GM11168 (cell line): Measurements from ENCODE around the gene CCDC40.

Experiments
- in situ Hi-C: fragments of 300-500 bp; cut with MboI; formaldehyde crosslinking; loops from one replicate; pipeline ENCODE4 v1.12.0; 2022; ENCODE audit warnings: low sequenced_read_pairs; ENCODE audit not compliant: unreplicated experiment

Gene CCDC40

DNA sequence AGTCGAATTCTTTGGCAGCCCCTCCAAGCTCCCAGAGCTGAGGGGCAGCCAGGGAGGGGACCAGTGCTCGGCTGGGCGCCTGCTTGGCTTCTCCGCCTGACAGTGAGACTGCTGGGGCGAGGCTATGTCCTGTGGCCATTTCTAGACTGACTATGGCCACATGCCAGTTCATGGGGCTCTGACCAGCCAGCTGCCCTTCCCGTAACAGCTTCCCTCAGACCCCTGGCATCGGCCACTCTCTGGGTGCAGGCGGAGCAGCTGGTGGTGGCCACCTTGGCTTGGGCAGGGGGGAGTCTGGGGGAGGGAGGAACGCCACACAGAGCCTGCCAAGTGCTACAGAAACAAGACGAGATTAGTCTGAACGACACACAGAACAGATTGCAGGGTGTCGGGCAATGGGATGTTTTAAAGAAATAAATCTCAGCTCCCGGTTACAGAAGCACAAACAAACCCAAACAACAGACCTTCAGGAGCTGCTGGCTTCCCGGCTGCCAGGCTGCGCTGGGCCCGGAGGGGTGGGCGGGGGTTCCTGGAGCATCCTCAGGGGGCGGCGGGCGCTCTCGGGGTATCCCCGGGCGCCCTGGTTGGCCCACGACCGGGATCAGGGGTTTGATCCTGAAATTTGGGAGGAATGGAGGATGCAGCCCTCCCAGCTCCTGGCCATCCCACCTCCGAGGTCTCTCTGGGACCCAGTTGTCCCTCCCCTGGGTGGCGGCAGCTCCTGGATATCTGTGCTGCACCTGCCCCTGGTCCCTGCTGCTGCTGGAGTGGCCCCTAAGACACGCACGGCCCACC lies 35.3 kb upstream of the CCDC40 start:
- in situ Hi-C loops: no loop called here

DNA sequence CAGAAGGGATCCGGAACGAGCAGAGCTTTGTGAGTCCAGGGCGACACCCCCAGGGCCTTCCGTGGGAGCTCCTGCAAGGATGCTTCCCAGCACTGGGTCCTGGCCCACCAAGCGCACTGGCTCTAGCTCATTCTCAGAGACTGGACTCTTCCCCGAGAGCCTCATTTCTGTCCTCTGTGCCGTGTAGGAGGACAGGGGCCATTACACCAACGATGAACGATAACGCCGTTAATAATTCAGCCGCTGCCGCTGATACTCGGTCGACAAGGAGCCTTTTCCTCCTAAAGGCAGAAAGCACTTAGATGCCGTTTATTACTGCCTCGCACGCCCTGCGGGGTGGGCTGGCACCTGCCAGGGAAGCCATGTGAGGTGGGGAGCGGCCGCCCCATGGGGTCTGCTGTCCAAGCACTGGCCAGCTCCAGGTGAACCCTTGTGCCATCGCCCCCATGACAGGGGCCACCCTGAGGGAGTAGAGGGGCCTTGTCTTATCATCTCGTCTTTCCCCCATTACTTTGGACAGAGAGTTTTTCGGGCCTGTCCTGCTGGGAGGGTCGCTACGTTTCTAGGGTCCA lies 34.3 kb upstream of the CCDC40 start:
- in situ Hi-C loops: no loop called here

DNA sequence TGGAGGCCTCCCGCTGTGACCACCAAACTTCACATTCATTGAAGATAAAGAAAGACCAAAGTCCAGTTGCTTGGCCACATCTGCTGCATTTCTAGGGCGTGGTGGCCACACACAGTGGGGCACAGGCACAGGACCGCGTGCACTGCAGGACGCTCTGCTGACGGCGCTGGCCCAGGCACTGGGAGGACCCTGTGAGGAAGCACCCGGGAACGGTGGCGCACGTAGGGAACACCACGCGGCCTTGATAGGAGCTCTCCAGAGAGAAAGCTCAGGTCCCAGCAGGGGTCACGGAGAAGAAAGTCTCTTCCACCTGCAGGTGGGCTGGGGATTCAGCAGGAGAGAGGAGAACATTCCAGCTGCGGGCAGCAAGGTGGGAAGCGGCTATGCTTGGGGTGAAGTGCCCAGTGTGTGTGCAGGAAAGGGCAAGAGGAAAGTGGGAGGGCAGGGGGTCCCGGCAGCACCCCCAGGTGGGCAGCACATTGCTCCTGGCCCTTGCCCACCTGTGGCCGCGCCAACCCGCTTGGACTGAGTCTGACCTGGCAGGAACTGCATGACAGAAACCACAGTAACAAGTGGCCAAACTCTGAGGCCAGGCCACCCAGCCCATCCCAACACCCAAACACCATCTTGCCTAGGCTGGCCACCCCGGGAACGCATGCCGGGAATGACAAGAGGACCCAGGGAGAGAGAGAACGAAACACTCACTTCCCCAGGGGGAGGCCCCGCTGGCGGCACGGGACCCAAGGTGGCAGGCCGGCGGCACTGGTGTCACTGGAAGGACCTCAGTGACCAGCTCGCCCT lies 33.6 kb upstream of the CCDC40 start:
- in situ Hi-C loops: no loop called here

- in situ Hi-C loops: no loop called here
These were observed 32.5 kb upstream of the CCDC40 start for GRCh38 chr17:80003969-80004368.

GRCh38 chr17:80005360-80006338 lies 30.8 kb upstream of the CCDC40 start:
- in situ Hi-C loops: no loop called here

DNA sequence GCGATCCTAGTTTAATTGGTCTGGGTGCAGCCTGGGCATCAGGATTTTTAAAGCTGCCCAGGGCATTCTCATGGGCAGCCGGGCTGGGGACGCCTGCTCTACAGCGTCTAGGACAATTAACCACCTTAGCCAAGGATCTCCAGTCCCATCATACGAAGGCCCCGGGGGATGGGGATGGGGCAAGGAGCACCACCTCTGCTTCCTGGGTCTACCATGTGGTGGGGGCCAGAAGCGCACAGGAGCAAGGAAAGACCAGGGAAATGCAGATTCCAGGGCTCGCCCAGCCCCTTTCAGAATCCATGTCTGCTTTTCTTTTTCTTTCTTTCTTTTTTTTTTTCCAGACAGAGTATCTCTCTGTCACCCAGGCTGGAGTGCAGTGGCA lies 30.1 kb upstream of the CCDC40 start:
- in situ Hi-C loops: no loop called here

DNA sequence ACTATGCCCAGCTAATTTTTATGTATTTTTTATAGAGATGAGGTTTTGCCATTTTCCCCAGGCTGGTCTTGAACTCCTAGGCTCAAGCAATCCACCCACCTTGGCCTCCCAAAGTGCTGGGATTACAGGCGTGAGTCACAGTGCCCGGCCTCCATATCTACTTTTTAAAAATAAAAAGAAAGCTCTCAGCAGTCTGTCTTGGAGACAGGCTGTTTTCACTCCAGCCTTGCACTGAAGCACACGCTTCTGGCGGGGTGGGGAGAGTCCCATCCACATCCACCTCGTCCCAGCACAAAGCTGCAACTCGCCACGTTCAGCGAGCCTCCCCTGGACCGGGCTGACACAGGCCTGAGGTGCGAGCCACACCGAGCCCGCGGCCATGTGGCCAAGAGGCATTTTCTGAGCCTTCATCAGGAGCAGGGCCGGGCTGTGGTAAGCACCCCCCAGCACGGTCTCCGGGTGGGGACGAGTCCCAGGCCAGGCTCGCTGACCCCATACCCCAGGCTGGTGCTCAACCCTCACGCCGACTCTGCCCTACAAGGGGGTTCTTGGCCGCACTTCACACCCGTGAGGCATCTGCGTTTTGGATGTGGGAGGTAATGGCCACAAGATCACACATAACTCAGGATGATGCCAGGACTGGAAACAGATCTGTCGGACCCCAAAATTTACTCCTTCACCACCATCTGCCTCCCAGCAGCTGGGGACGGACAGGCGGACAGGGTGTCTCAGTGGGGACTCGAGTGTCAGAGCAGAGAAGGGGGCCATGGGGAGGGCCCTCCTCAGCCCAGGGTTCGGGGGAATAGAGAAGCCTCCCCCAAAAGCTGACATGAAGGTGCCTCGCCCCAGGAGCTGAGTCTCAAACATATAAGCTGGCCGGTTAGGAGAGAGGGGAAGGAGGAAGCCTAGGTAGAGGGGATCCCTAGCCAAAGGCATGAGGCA lies 29.4 kb upstream of the CCDC40 start:
- in situ Hi-C loops: no loop called here

GRCh38 chr17:80007939-80008338 lies 28.5 kb upstream of the CCDC40 start:
- in situ Hi-C loops: no loop called here

DNA sequence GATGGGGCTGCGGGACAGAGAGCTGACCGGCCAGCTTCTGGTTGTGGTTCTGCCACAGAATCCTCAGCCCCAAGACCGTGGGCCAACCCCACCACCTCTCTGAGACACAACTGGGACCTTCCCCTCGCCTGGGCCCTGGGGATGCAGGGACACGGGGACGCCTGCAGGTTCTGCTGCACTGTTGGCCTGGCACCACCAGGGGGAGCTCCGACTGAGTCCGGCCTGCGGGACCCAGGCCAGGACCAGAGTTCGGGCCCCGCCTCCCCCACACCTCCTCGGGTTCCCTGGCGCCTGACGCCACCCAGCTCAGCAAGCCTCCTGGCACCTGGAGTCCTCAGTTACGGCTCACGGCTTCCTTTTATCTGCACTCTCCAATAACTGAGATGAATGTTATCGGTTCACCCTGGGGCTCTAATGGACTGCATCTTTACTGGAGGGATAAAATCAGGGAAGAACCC lies 28.0 kb upstream of the CCDC40 start:
- in situ Hi-C loops: no loop called here

DNA sequence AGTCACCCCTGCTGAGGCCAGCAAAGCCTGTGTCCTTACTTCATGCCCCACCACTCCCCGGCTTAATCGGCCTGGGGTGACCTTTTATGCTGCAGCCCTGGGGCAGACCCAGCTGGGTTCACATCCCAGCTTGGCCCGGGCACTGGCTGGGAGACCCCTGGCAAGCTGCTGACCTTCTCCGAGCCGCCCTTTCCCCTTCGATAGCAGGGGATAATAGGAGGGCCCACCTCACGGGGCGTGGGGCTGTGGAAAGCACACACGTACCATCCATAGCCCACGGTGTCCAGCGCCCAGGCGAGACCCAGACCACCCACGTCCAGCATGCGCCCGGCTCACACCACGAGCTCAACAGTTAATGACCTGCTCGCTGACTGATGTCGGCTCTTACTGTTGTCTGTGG lies 27.6 kb upstream of the CCDC40 start:
- in situ Hi-C loops: no loop called here

- in situ Hi-C loops: no loop called here
These were observed 26.8 kb upstream of the CCDC40 start for GRCh38 chr17:80009391-80010282.

- in situ Hi-C loops: no loop called here
These were observed 26.1 kb upstream of the CCDC40 start for GRCh38 chr17:80010283-80010858.

- in situ Hi-C loops: no loop called here
These were observed 24.4 kb upstream of the CCDC40 start for GRCh38 chr17:80011989-80012555.

- in situ Hi-C loops: no loop called here
These were observed 23.4 kb upstream of the CCDC40 start for GRCh38 chr17:80012765-80013741.

GRCh38 chr17:80017226-80018010 lies 19.0 kb upstream of the CCDC40 start:
- in situ Hi-C loops: no loop called here
